IMR-90 (cell line): ENCODE measurements around the gene BCL2. TPM values are rescaled to one million over a fixed set of nuclear protein-coding genes. Genes with fewer than 3 reads are reported as not detected.

Experiments used
- ATAC-seq: fragments of 200-7000 bp; cut with Tn5 transposase; 2 replicates; pipeline ENCODE4 v1.9.1; 2020; ENCODE audit warnings: low read depth, mild to moderate bottlenecking, moderate library complexity
- BruUV-seq: library from RNA; stranded (reverse); fragments of 400-500 nt; replicated peaks from 2 replicates; lab custom pipeline; 2021; lab: Mats Ljungman, UMichigan
- CTCF ChIA-PET: fragments of 300-600 bp; formaldehyde crosslinking; extraction: SDS; loops from one replicate; lab custom pipeline; 2021; ENCODE audit warnings: antibody characterized with exemption; lab: Yijun Ruan, JAX
- POLR2A ChIA-PET: fragments of 300-600 bp; sonication (Branson Sonifier 250); formaldehyde crosslinking; loops from one replicate; lab custom pipeline; 2022; ENCODE audit warnings: antibody characterized with exemption; ENCODE audit not compliant: unreplicated experiment; lab: Charles Lee
- DNase-seq: peaks from one replicate; pipeline ENCODE4 v3.0.0; 2013
- H2AFZ ChIP-seq: replicated peaks from 2 replicates; pipeline ENCODE3; 2013; ENCODE audit warnings: low read length, mild to moderate bottlenecking; ENCODE audit not compliant: poor library complexity
- H2AK5ac ChIP-seq: 2 replicates; pipeline ENCODE4 v1.6.1; 2013; ENCODE audit warnings: low read depth, low read length, inconsistent platforms
- H2AK9ac ChIP-seq: replicated peaks from 2 replicates; pipeline ENCODE3; 2013; ENCODE audit warnings: mild to moderate bottlenecking, low read depth, low read length, moderate library complexity; ENCODE audit not compliant: poor library complexity
- H2BK120ac ChIP-seq: 2 replicates; pipeline ENCODE4 v1.6.1; 2013; ENCODE audit warnings: low read depth, low read length, inconsistent platforms
- H2BK15ac ChIP-seq: 3 replicates; pipeline ENCODE4 v1.6.1; 2013; ENCODE audit warnings: low read depth, low read length, inconsistent platforms
- H2BK20ac ChIP-seq: 2 replicates; pipeline ENCODE4 v1.6.1; 2013; ENCODE audit warnings: low read depth, mild to moderate bottlenecking, inconsistent platforms, low read length, moderate library complexity
- H2BK5ac ChIP-seq: 2 replicates; pipeline ENCODE4 v1.6.1; 2013; ENCODE audit warnings: mild to moderate bottlenecking, low read depth, low read length, inconsistent platforms; ENCODE audit not compliant: poor library complexity, severe bottlenecking
- H3K14ac ChIP-seq: replicated peaks from 2 replicates; pipeline ENCODE4 v1.6.1; 2013; ENCODE audit warnings: low read depth, low read length, inconsistent platforms
- H3K18ac ChIP-seq: 2 replicates; pipeline ENCODE4 v1.6.1; 2013; ENCODE audit warnings: low read depth, low read length, control low read depth
- H3K23ac ChIP-seq: 2 replicates; pipeline ENCODE4 v1.6.1; 2013; ENCODE audit warnings: low read depth, low read length, inconsistent platforms
- H3K27ac ChIP-seq: 2 replicates; pipeline ENCODE4 v1.5.1; 2013; ENCODE audit warnings: mild to moderate bottlenecking, control low read depth, low read length; ENCODE audit not compliant: insufficient read depth
- H3K27me3 ChIP-seq: 2 replicates; pipeline ENCODE4 v1.6.1; 2013; ENCODE audit warnings: low read length; ENCODE audit not compliant: control insufficient read depth, insufficient read depth
- H3K36me3 ChIP-seq: 2 replicates; pipeline ENCODE4 v1.6.1; 2013; ENCODE audit warnings: low read length, mixed read lengths; ENCODE audit not compliant: control insufficient read depth, insufficient read depth
- H3K4ac ChIP-seq: 2 replicates; pipeline ENCODE4 v1.6.1; 2013; ENCODE audit warnings: low read depth, low read length, inconsistent platforms
- H3K4me1 ChIP-seq: 2 replicates; pipeline ENCODE4 v1.6.1; 2013; ENCODE audit warnings: low read length, mixed read lengths; ENCODE audit not compliant: control insufficient read depth, insufficient read depth
- H3K4me2 ChIP-seq: 2 replicates; pipeline ENCODE4 v1.6.1; 2013; ENCODE audit warnings: low read depth, mild to moderate bottlenecking, control low read depth, low read length, moderate library complexity
- H3K4me3 ChIP-seq: 2 replicates; pipeline ENCODE4 v1.5.1; 2013; ENCODE audit warnings: low read depth, mild to moderate bottlenecking, control low read depth, low read length, moderate library complexity; ENCODE audit not compliant: insufficient read depth
- H3K56ac ChIP-seq: 2 replicates; pipeline ENCODE4 v1.6.1; 2013; ENCODE audit warnings: low read length, inconsistent platforms; ENCODE audit not compliant: insufficient read depth; ENCODE audit errors: extremely low read depth
- H3K79me1 ChIP-seq, 2 experiments: 2 replicates each; pipeline ENCODE4 v1.6.1; 2013; ENCODE audit warnings: low read length in 2 of 2, inconsistent platforms in 1 of 2, low read depth in 1 of 2
- H3K9ac ChIP-seq: 2 replicates; pipeline ENCODE4 v1.6.1; 2013; ENCODE audit warnings: low read depth, low read length, control low read depth
- H3K9me1 ChIP-seq: 2 replicates; pipeline ENCODE4 v1.6.1; 2013; ENCODE audit warnings: low read length, inconsistent platforms; ENCODE audit not compliant: insufficient read depth
- H3K9me3 ChIP-seq: 2 replicates; pipeline ENCODE4 v1.6.1; 2013; ENCODE audit warnings: low read length; ENCODE audit not compliant: control insufficient read depth, insufficient read depth
- H4K20me1 ChIP-seq: 2 replicates; pipeline ENCODE4 v1.6.1; 2013; ENCODE audit warnings: low read length, inconsistent platforms; ENCODE audit not compliant: insufficient read depth
- H4K5ac ChIP-seq: 2 replicates; pipeline ENCODE4 v1.6.1; 2013; ENCODE audit warnings: mild to moderate bottlenecking, low read depth, low read length, control low read depth
- H4K8ac ChIP-seq, 2 experiments: 2 replicates each; pipeline ENCODE4 v1.6.1; 2013; ENCODE audit warnings: low read depth in 2 of 2, low read length in 2 of 2, control low read depth in 1 of 2, inconsistent platforms in 1 of 2
- H4K91ac ChIP-seq: 2 replicates; pipeline ENCODE4 v1.6.1; 2013; ENCODE audit warnings: low read depth, low read length, inconsistent platforms; ENCODE audit not compliant: insufficient read depth
- BHLHE40 ChIP-seq: fragments of 150-350 bp; IDR thresholded peaks from 2 replicates; pipeline ENCODE4 v1.6.1; 2016; ENCODE audit warnings: mild to moderate bottlenecking, low read depth, low read length
- CEBPB ChIP-seq: IDR thresholded peaks from 2 replicates; pipeline ENCODE4 v1.6.1; 2012; ENCODE audit warnings: low read depth, low read length, improper control_type of control experiment
- CHD1 ChIP-seq: IDR thresholded peaks from 2 replicates; pipeline ENCODE4 v1.6.1; 2012; ENCODE audit warnings: low read depth, low read length, improper control_type of control experiment
- FOS ChIP-seq: fragments of 150-350 bp; IDR thresholded peaks from 2 replicates; pipeline ENCODE4 v1.6.1; 2016; ENCODE audit warnings: low read depth, low read length
- MAFK ChIP-seq: IDR thresholded peaks from 2 replicates; pipeline ENCODE4 v1.6.1; 2012; ENCODE audit warnings: low read depth, low read length, improper control_type of control experiment
- MAZ ChIP-seq: IDR thresholded peaks from 2 replicates; pipeline ENCODE4 v1.6.1; 2012; ENCODE audit warnings: low read depth, mild to moderate bottlenecking, low read length, improper control_type of control experiment, moderate library complexity, borderline replicate concordance
- MXI1 ChIP-seq: IDR thresholded peaks from 2 replicates; pipeline ENCODE4 v1.6.1; 2012; ENCODE audit warnings: low read depth, mild to moderate bottlenecking, low read length, moderate library complexity, borderline replicate concordance
- NFE2L2 ChIP-seq: fragments of 150-350 bp; IDR thresholded peaks from 2 replicates; pipeline ENCODE4 v1.6.1; 2016; ENCODE audit warnings: low read depth, mild to moderate bottlenecking, low read length
- POLR2A ChIP-seq: IDR thresholded peaks from 2 replicates; pipeline ENCODE4 v1.6.1; 2012; ENCODE audit warnings: mild to moderate bottlenecking, low read depth, low read length
- RAD21 ChIP-seq: IDR thresholded peaks from 2 replicates; pipeline ENCODE4 v1.6.1; 2012; ENCODE audit warnings: low read length, improper control_type of control experiment
- RCOR1 ChIP-seq: IDR thresholded peaks from 2 replicates; pipeline ENCODE4 v1.6.1; 2012; ENCODE audit warnings: mild to moderate bottlenecking, low read length, improper control_type of control experiment; ENCODE audit not compliant: insufficient replicate concordance
- RFX5 ChIP-seq: IDR thresholded peaks from 2 replicates; pipeline ENCODE4 v1.8.0; 2012; ENCODE audit warnings: low read depth, mild to moderate bottlenecking, low read length, moderate library complexity
- SMC3 ChIP-seq: fragments of 150-350 bp; IDR thresholded peaks from 2 replicates; pipeline ENCODE4 v1.6.1; 2016; ENCODE audit warnings: low read depth, mild to moderate bottlenecking, antibody characterized with exemption, low read length, moderate library complexity
- WGBS, 2 experiments: methylation state at CpG; one replicate each; pipeline versions ENCODE4 v1.1.5 to v1.1.7; 2013; ENCODE audit warnings: missing lambda C conversion rate in 2 of 2; ENCODE audit not compliant: insufficient read length in 1 of 2; ENCODE audit errors: extremely low coverage in 2 of 2; 5-methylcytosine and 5-hydroxymethylcytosine counted together
- dilution Hi-C: fragments of 300-500 bp; cut with HindIII; formaldehyde crosslinking; loops from one replicate; pipeline ENCODE4 v1.14.3; 2018; ENCODE audit warnings: low sequenced_read_pairs; ENCODE audit not compliant: unreplicated experiment
- in situ Hi-C: fragments of 300-500 bp; cut with MboI; formaldehyde crosslinking; loops from 3 replicates; pipeline ENCODE4 v1.14.3; 2019; ENCODE audit warnings: low sequenced_read_pairs, inconsistent platforms, mixed read lengths
- intact Hi-C: fragments of 100-400 bp; cut with micrococcal nuclease; formaldehyde crosslinking; loops from 2 replicates; pipeline ENCODE4 v1.10.0; 2022
- polyA plus RNA-seq, 3 experiments: library from polyadenylated mRNA; depleted of rRNA; stranded (reverse); fragments of >200 nt; gene quantifications; 2 replicates each; pipeline ENCODE4 v1.2.3, GENCODE V29; 2012; ENCODE audit warnings: low replicate concordance in 1 of 3
- total RNA-seq: library from RNA; depleted of rRNA; stranded (reverse); fragments of >200 nt; gene quantifications from 2 replicates; pipeline ENCODE4 v1.2.3, GENCODE V29; 2012
- TF ChIP-seq, protein P1 (sequence below): fragments of 150-350 bp; IDR thresholded peaks from 2 replicates; pipeline ENCODE4 v1.6.1; 2017; ENCODE audit warnings: mild to moderate bottlenecking, antibody characterized with exemption, low read length, low read depth
- TF ChIP-seq, protein P2 (sequence below): conservative IDR thresholded peaks from 2 replicates; pipeline ENCODE4 v1.5.1; 2012; ENCODE audit warnings: mild to moderate bottlenecking, low read depth, low read length, improper control_type of control experiment
- TF ChIP-seq, protein P3 (sequence below): fragments of 150-350 bp; IDR thresholded peaks from 2 replicates; pipeline ENCODE4 v1.6.1; 2016; ENCODE audit warnings: low read depth, mild to moderate bottlenecking, low read length, moderate library complexity, borderline replicate concordance

Gene BCL2
- total and polyA plus RNA-seq, 2 of the 4 experiments (the other 2 are of a cell fraction) = 0.24 to 0.54 TPM

DNA sequence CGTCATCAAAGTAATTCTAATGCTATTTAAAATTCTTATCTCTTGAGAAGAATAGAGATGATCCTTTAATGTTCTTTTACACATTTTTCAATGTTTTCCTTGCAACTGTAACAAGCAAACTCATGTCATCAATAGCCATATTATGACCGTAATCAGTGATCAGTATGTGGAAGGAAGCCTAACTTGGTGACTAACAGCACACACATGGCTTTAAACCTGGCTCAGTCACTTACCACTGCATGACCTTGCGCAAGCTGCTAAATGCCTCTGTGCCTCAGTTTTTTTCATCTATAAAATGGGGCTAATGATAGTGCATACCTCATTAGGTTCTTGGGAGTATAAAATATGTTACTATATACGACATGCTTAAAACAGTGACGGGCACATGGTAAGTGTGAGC is 149.7 kb downstream of the BCL2 start:
- Histone ChIP-seq H3K79me1 (no peaks in the 10 kb centered on the region), H2BK120ac (no peak overlapping the region), H3K9me1 (no peaks in the 10 kb centered on the region), H3K56ac (no peak overlapping the region), H4K8ac (no peak overlapping the region), H2AFZ (no peak overlapping the region), H3K36me3 (no peaks in the 10 kb centered on the region), H2BK20ac (no peak overlapping the region), H3K4me1 (no peaks in the 10 kb centered on the region), H3K4me3 (no peak overlapping the region), H3K23ac (no peak overlapping the region), H3K18ac (no peak overlapping the region), H4K20me1 (no peaks in the 10 kb centered on the region), H3K9ac (no peak overlapping the region), H3K27ac (no peak overlapping the region), H2AK9ac (no peak overlapping the region), H3K4ac (no peak overlapping the region), H2BK5ac (no peak overlapping the region), H2AK5ac (no peak overlapping the region), H2BK15ac (no peak overlapping the region), H3K4me2 (no peak overlapping the region), H4K91ac (no peak overlapping the region), H3K14ac (no peak overlapping the region), H3K9me3 (no peaks in the 10 kb centered on the region), H3K27me3 (no peaks in the 10 kb centered on the region; the same call in 1 of the 2 replicates), H4K5ac (no peak overlapping the region)
- ATAC-seq (no peak), DNase-seq (no peak)
- intact Hi-C loops (no loop called here), dilution Hi-C loops (no loop called here), in situ Hi-C loops (no loop called here)
- ChIA-PET POLR2A (interaction anchor here (0.5 kb wide), 1 partner anchor 321 kb away, joined by 8 read pairs; no protein-coding TSS in a partner anchor), CTCF (no interaction called here)
- WGBS, 2 experiments = no CpG with 5 or more reads among the region's 5 CpGs
- TF ChIP-seq, protein P1, sequence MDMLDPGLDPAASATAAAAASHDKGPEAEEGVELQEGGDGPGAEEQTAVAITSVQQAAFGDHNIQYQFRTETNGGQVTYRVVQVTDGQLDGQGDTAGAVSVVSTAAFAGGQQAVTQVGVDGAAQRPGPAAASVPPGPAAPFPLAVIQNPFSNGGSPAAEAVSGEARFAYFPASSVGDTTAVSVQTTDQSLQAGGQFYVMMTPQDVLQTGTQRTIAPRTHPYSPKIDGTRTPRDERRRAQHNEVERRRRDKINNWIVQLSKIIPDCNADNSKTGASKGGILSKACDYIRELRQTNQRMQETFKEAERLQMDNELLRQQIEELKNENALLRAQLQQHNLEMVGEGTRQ = no peak
- TF ChIP-seq SMC3 = no peak
- no peak for TF ChIP-seq MAZ
- TF ChIP-seq RFX5 = no peak
- no peak for TF ChIP-seq BHLHE40
- TF ChIP-seq FOS = no peak
- no peak for TF ChIP-seq POLR2A
- TF ChIP-seq NFE2L2 = no peak
- no peak for TF ChIP-seq CHD1
- TF ChIP-seq MXI1 = no peak
- TF ChIP-seq RCOR1 = no peak
- no peak for TF ChIP-seq RAD21
- TF ChIP-seq MAFK = no peak
- TF ChIP-seq, protein P2, sequence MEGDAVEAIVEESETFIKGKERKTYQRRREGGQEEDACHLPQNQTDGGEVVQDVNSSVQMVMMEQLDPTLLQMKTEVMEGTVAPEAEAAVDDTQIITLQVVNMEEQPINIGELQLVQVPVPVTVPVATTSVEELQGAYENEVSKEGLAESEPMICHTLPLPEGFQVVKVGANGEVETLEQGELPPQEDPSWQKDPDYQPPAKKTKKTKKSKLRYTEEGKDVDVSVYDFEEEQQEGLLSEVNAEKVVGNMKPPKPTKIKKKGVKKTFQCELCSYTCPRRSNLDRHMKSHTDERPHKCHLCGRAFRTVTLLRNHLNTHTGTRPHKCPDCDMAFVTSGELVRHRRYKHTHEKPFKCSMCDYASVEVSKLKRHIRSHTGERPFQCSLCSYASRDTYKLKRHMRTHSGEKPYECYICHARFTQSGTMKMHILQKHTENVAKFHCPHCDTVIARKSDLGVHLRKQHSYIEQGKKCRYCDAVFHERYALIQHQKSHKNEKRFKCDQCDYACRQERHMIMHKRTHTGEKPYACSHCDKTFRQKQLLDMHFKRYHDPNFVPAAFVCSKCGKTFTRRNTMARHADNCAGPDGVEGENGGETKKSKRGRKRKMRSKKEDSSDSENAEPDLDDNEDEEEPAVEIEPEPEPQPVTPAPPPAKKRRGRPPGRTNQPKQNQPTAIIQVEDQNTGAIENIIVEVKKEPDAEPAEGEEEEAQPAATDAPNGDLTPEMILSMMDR = no peak
- no peak for TF ChIP-seq CEBPB
- TF ChIP-seq, protein P3, sequence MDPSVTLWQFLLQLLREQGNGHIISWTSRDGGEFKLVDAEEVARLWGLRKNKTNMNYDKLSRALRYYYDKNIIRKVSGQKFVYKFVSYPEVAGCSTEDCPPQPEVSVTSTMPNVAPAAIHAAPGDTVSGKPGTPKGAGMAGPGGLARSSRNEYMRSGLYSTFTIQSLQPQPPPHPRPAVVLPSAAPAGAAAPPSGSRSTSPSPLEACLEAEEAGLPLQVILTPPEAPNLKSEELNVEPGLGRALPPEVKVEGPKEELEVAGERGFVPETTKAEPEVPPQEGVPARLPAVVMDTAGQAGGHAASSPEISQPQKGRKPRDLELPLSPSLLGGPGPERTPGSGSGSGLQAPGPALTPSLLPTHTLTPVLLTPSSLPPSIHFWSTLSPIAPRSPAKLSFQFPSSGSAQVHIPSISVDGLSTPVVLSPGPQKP = no peak
- no TSS peak for BruUV-seq
